Naive B cell (primary cell): ENCODE data around the gene ITSN2. TPM values are rescaled to one million over a fixed set of nuclear protein-coding genes. Genes with fewer than 3 reads are reported as not detected.
A peak's percentile ranks its signal among the peaks of the same experiment; 100 is the strongest.

Source experiments
- ATAC-seq, 2 donors: fragments of 150-1000 bp; cut with Tn5 transposase; 2 replicates each; pipeline ENCODE4 v1.10.0; 2021; ENCODE audit warnings: low read depth in 2 of 2, mild to moderate bottlenecking in 2 of 2, moderate library complexity in 2 of 2
- DNase-seq: peaks from one replicate; pipeline ENCODE4 v3.0.0; 2022
- H3K27ac Mint-ChIP-seq, 6 donors: one replicate each; pipeline ENCODE4 v1.8.0; 2020 to 2022; ENCODE audit warnings: mild to moderate bottlenecking in 6 of 6, mixed read lengths in 6 of 6, moderate library complexity in 5 of 6, inconsistent platforms in 2 of 6
- H3K27me3 Mint-ChIP-seq, 3 donors: one replicate each; pipeline ENCODE4 v1.8.0; 2021 to 2022; ENCODE audit warnings: mixed read lengths in 3 of 3, mild to moderate bottlenecking in 1 of 3
- H3K36me3 Mint-ChIP-seq, 2 donors: one replicate each; pipeline ENCODE4 v1.8.0; 2020 to 2022; ENCODE audit warnings: mixed read lengths in 2 of 2, inconsistent platforms in 1 of 2, mild to moderate bottlenecking in 1 of 2
- H3K4me1 Mint-ChIP-seq, 3 donors: one replicate each; pipeline ENCODE4 v1.8.0; 2020 to 2022; ENCODE audit warnings: mixed read lengths in 3 of 3, inconsistent platforms in 1 of 3, mild to moderate bottlenecking in 1 of 3, moderate library complexity in 1 of 3
- H3K4me3 Mint-ChIP-seq, 8 donors: one replicate each; pipeline ENCODE4 v1.8.0; 2020 to 2022; ENCODE audit warnings: mild to moderate bottlenecking in 8 of 8, mixed read lengths in 8 of 8, moderate library complexity in 8 of 8, inconsistent platforms in 2 of 8
- H3K9me3 Mint-ChIP-seq, 7 donors: one replicate each; pipeline ENCODE4 v1.8.0; 2020 to 2022; ENCODE audit warnings: mixed read lengths in 7 of 7, mild to moderate bottlenecking in 5 of 7, inconsistent platforms in 2 of 7, moderate library complexity in 1 of 7
- polyA plus RNA-seq, 6 donors: library from polyadenylated mRNA; unstranded; fragments of 300-500 nt; fragmentation: Illumina TruSeq; gene quantifications; one replicate each; pipeline ENCODE4 v1.2.3, GENCODE V29; 2021; ENCODE audit warnings: low read depth in 6 of 6

ITSN2 gene
- polyA plus RNA-seq, 6 donors from 2014 or later = 57.8 to 163 (median 113) TPM

GRCh38 chr2:24231461-24231881 is 128.9 kb downstream of the ITSN2 start:
- Mint-ChIP-seq H3K27me3 (no peaks in the 10 kb centered on the region), H3K9me3 (no peaks in the 10 kb centered on the region), H3K4me1 (peaks cover 0 to 4% (median 0%) of the 10 kb centered on the region in 3 donors), H3K36me3 (peaks cover 13 to 17% of the 10 kb centered on the region in 2 donors), H3K4me3 (no peak overlapping the region), H3K27ac (no peak overlapping the region)
- no peak for DNase-seq
- no peak for ATAC-seq

- Mint-ChIP-seq H3K4me3 (no peak overlapping the region), H3K36me3 (peaks cover 21 to 25% of the 10 kb centered on the region in 2 donors), H3K9me3 (no peaks in the 10 kb centered on the region), H3K27ac (peak overlapping the region in 2 of 6 donors; percentile 21 to 50), H3K4me1 (peaks cover 0 to 5% (median under 1%) of the 10 kb centered on the region in 3 donors), H3K27me3 (no peaks in the 10 kb centered on the region)
- ATAC-seq (no peak), DNase-seq (no peak)
Observed at GRCh38 chr2:24228470-24228869, 131.9 kb downstream of the ITSN2 start.

- Mint-ChIP-seq H3K4me3 (no peak overlapping the region), H3K27ac (peak overlapping the region in 2 of 6 donors; percentile 52 to 88), H3K9me3 (no peaks in the 10 kb centered on the region), H3K4me1 (peaks cover 0 to 5% (median 2%) of the 10 kb centered on the region in 3 donors), H3K27me3 (no peaks in the 10 kb centered on the region), H3K36me3 (peaks cover 21 to 27% of the 10 kb centered on the region in 2 donors)
- DNase-seq (no peak), ATAC-seq (no peak)
Observed at GRCh38 chr2:24225499-24226242, 134.7 kb downstream of the ITSN2 start.

GRCh38 chr2:24222946-24223345 is 137.4 kb downstream of the ITSN2 start:
- Mint-ChIP-seq H3K9me3 (no peaks in the 10 kb centered on the region), H3K27me3 (no peaks in the 10 kb centered on the region), H3K4me3 (no peak overlapping the region), H3K36me3 (peaks cover 21 to 35% of the 10 kb centered on the region in 2 donors), H3K27ac (no peak overlapping the region), H3K4me1 (peaks cover 0 to 5% (median 2%) of the 10 kb centered on the region in 3 donors)
- ATAC-seq = no peak
- no peak for DNase-seq

GRCh38 chr2:24221343-24222050 is 138.8 kb downstream of the ITSN2 start:
- ATAC-seq = no peak
- Mint-ChIP-seq H3K4me3 (no peak overlapping the region), H3K4me1 (peaks cover 0 to 5% (median 2%) of the 10 kb centered on the region in 3 donors), H3K27ac (no peak overlapping the region), H3K27me3 (no peaks in the 10 kb centered on the region), H3K36me3 (peaks cover 20 to 24% of the 10 kb centered on the region in 2 donors), H3K9me3 (no peaks in the 10 kb centered on the region)
- DNase-seq = no peak

GRCh38 chr2:24220554-24221291 is 139.6 kb downstream of the ITSN2 start:
- ATAC-seq = no peak
- Mint-ChIP-seq H3K36me3 (peaks cover 19 to 23% of the 10 kb centered on the region in 2 donors), H3K27ac (peak overlapping the region in 1 of 6 donors; percentile 13), H3K4me3 (no peak overlapping the region), H3K27me3 (no peaks in the 10 kb centered on the region), H3K9me3 (no peaks in the 10 kb centered on the region), H3K4me1 (peaks cover 0 to 5% (median 2%) of the 10 kb centered on the region in 3 donors)
- DNase-seq = no peak

GRCh38 chr2:24214880-24215279 is 145.5 kb downstream of the ITSN2 start:
- peaks cover 25 to 30% of the 10 kb centered on the region in 2 donors for H3K36me3 Mint-ChIP-seq
- DNase-seq (no peak), ATAC-seq (peak; percentile 60 to 92)
- H3K4me1 Mint-ChIP-seq = peaks cover 0 to 3% (median 0%) of the 10 kb centered on the region in 3 donors
- H3K27me3 Mint-ChIP-seq = no peaks in the 10 kb centered on the region
- H3K4me3 Mint-ChIP-seq = no peak overlapping the region
- no peaks in the 10 kb centered on the region for H3K9me3 Mint-ChIP-seq
- H3K27ac Mint-ChIP-seq = peak overlapping the region in 1 of 6 donors; percentile 13

GRCh38 chr2:24211408-24211807 is 148.9 kb downstream of the ITSN2 start:
- ATAC-seq (no peak), DNase-seq (no peak)
- H3K36me3 Mint-ChIP-seq = peaks cover 42 to 63% of the 10 kb centered on the region in 2 donors
- no peaks in the 10 kb centered on the region for H3K9me3 Mint-ChIP-seq
- no peak overlapping the region for H3K4me3 Mint-ChIP-seq
- no peak overlapping the region for H3K27ac Mint-ChIP-seq
- peaks cover 0 to 12% (median 0%) of the 10 kb centered on the region in 3 donors for H3K4me1 Mint-ChIP-seq
- H3K27me3 Mint-ChIP-seq = no peaks in the 10 kb centered on the region

GRCh38 chr2:24210723-24211122 is 149.6 kb downstream of the ITSN2 start:
- DNase-seq (no peak), ATAC-seq (no peak)
- Mint-ChIP-seq H3K4me3 (no peak overlapping the region), H3K27me3 (no peaks in the 10 kb centered on the region), H3K36me3 (peaks cover 41 to 70% of the 10 kb centered on the region in 2 donors), H3K4me1 (peaks cover 0 to 12% (median 4%) of the 10 kb centered on the region in 3 donors), H3K27ac (no peak overlapping the region), H3K9me3 (no peaks in the 10 kb centered on the region)

GRCh38 chr2:24210106-24210455 is 150.3 kb downstream of the ITSN2 start:
- no peaks in the 10 kb centered on the region for H3K27me3 Mint-ChIP-seq
- DNase-seq (no peak), ATAC-seq (no peak)
- H3K36me3 Mint-ChIP-seq = peaks cover 47 to 76% of the 10 kb centered on the region in 2 donors
- H3K4me3 Mint-ChIP-seq = no peak overlapping the region
- H3K4me1 Mint-ChIP-seq = peaks cover 0 to 11% (median 4%) of the 10 kb centered on the region in 3 donors
- H3K9me3 Mint-ChIP-seq = no peaks in the 10 kb centered on the region
- peak overlapping the region in 1 of 6 donors; percentile 21 for H3K27ac Mint-ChIP-seq

- DNase-seq = no peak
- ATAC-seq = no peak
- no peaks in the 10 kb centered on the region for H3K9me3 Mint-ChIP-seq
- H3K27me3 Mint-ChIP-seq = no peaks in the 10 kb centered on the region
- H3K4me1 Mint-ChIP-seq = peaks cover 0 to 9% (median 4%) of the 10 kb centered on the region in 3 donors
- peaks cover 47 to 78% of the 10 kb centered on the region in 2 donors for H3K36me3 Mint-ChIP-seq
- H3K27ac Mint-ChIP-seq = peak overlapping the region in 3 of 6 donors; percentile 21 to 78 (median 56)
- H3K4me3 Mint-ChIP-seq = no peak overlapping the region
Observed at GRCh38 chr2:24209389-24210105, 150.8 kb downstream of the ITSN2 start.

- DNase-seq (no peak), ATAC-seq (no peak)
- Mint-ChIP-seq H3K27me3 (no peaks in the 10 kb centered on the region), H3K4me3 (no peak overlapping the region), H3K36me3 (peaks cover 51 to 86% of the 10 kb centered on the region in 2 donors), H3K9me3 (no peaks in the 10 kb centered on the region), H3K4me1 (peaks cover 0 to 9% (median 4%) of the 10 kb centered on the region in 3 donors), H3K27ac (peak overlapping the region in 2 of 6 donors; percentile 12 to 56)
Observed at GRCh38 chr2:24208490-24208889, 151.8 kb downstream of the ITSN2 start.

- H3K36me3 Mint-ChIP-seq = peaks cover 55 to 80% of the 10 kb centered on the region in 2 donors
- no peaks in the 10 kb centered on the region for H3K9me3 Mint-ChIP-seq
- DNase-seq (no peak), ATAC-seq (no peak)
- peaks cover 0 to 9% (median 4%) of the 10 kb centered on the region in 3 donors for H3K4me1 Mint-ChIP-seq
- H3K27ac Mint-ChIP-seq = peak overlapping the region in 3 of 6 donors; percentile 36 to 94 (median 67)
- H3K4me3 Mint-ChIP-seq = no peak overlapping the region
- no peaks in the 10 kb centered on the region for H3K27me3 Mint-ChIP-seq
Observed at GRCh38 chr2:24207359-24207758, 153.0 kb downstream of the ITSN2 start.
